Hepatocyte (in vitro differentiated cells): ENCODE data around the gene NAV1.

Experiments
- CTCF ChIP-seq: fragments of 200-600 bp; sonication (generic); IDR thresholded peaks from 2 replicates; pipeline ENCODE4 v1.5.1; 2016; ENCODE audit warnings: antibody characterized with exemption, mild to moderate bottlenecking; ENCODE audit not compliant: poor library complexity
- EZH2 ChIP-seq: fragments of 200-600 bp; sonication (generic); IDR thresholded peaks from 2 replicates; pipeline ENCODE4 v1.6.1; 2016; ENCODE audit warnings: antibody characterized with exemption, mild to moderate bottlenecking, borderline replicate concordance

- no peak for TF ChIP-seq EZH2
- no peak for TF ChIP-seq CTCF
Observed at GRCh38 chr1:201503397-201504176, 35.3 kb upstream of the NAV1 start.
